CD4-positive, CD25-positive, alpha-beta regulatory T cell (primary cell): Measurements from ENCODE around the gene ZNF683. TPM values are rescaled to one million over a fixed set of nuclear protein-coding genes. Genes with fewer than 3 reads are reported as not detected.

Experiments used
- ATAC-seq, 2 donors: fragments of 150-1000 bp; cut with Tn5 transposase; one replicate each; pipeline ENCODE4 v1.10.0; 2021; ENCODE audit warnings: low read depth in 2 of 2, moderate number of reproducible peaks in 2 of 2, moderate library complexity in 1 of 2
- DNase-seq, 3 donors: peaks; one replicate each; pipeline versions ENCODE4 v3.0.0 to v3.0.0-alpha.2; 2012 to 2022; ENCODE audit warnings: mixed read lengths in 1 of 3
- H3K27ac ChIP-seq: one replicate; pipeline ENCODE4 v1.7.0; 2013; ENCODE audit warnings: mild to moderate bottlenecking, low read length; ENCODE audit not compliant: insufficient read depth, poor library complexity, severe bottlenecking
- H3K27me3 ChIP-seq: one replicate; pipeline ENCODE4 v1.7.0; 2013; ENCODE audit warnings: low read length; ENCODE audit not compliant: control insufficient read depth, insufficient read depth
- H3K36me3 ChIP-seq: one replicate; pipeline ENCODE4 v1.7.0; 2013; ENCODE audit warnings: mild to moderate bottlenecking, low read length, moderate library complexity; ENCODE audit not compliant: control insufficient read depth, insufficient read depth
- H3K4me1 ChIP-seq: 2 replicates; pipeline ENCODE4 v1.7.0; 2013; ENCODE audit warnings: mild to moderate bottlenecking, low read length; ENCODE audit not compliant: insufficient read depth, control insufficient read depth, poor library complexity, severe bottlenecking
- H3K4me3 ChIP-seq: one replicate; pipeline ENCODE4 v1.7.0; 2013; ENCODE audit warnings: low read depth, mild to moderate bottlenecking, low read length, moderate library complexity
- H3K9me3 ChIP-seq, 2 experiments: 1 replicate in 1 of 2; 2 replicates in 1 of 2; pipeline ENCODE4 v1.7.0; 2013; ENCODE audit warnings: low read length in 2 of 2, mild to moderate bottlenecking in 1 of 2, moderate library complexity in 1 of 2; ENCODE audit not compliant: control insufficient read depth in 2 of 2
- H3K27ac Mint-ChIP-seq, 3 donors: one replicate each; pipeline ENCODE4 v1.8.0; 2020 to 2022; ENCODE audit warnings: mild to moderate bottlenecking in 3 of 3, mixed read lengths in 3 of 3, moderate library complexity in 2 of 3
- H3K27me3 Mint-ChIP-seq: one replicate; pipeline ENCODE4 v1.8.0; 2022; ENCODE audit warnings: mild to moderate bottlenecking, mixed read lengths
- H3K36me3 Mint-ChIP-seq: one replicate; pipeline ENCODE4 v1.8.0; 2020; ENCODE audit warnings: mixed read lengths
- H3K4me1 Mint-ChIP-seq, 4 donors: one replicate each; pipeline ENCODE4 v1.8.0; 2020 to 2022; ENCODE audit warnings: mixed read lengths in 4 of 4, mild to moderate bottlenecking in 1 of 4
- H3K4me3 Mint-ChIP-seq, 4 donors: one replicate each; pipeline ENCODE4 v1.8.0; 2020 to 2022; ENCODE audit warnings: mild to moderate bottlenecking in 4 of 4, mixed read lengths in 4 of 4, moderate library complexity in 3 of 4
- H3K9me3 Mint-ChIP-seq, 7 donors: one replicate each; pipeline ENCODE4 v1.8.0; 2020 to 2022; ENCODE audit warnings: mixed read lengths in 7 of 7, mild to moderate bottlenecking in 3 of 7, moderate library complexity in 2 of 7
- polyA plus RNA-seq, 4 donors: library from polyadenylated mRNA; unstranded; fragments of 300-500 nt; fragmentation: Illumina TruSeq; gene quantifications; one replicate each; pipeline ENCODE4 v1.2.3, GENCODE V29; 2021
- total RNA-seq: library from RNA; stranded (reverse); gene quantifications from one replicate; pipeline ENCODE4 v1.2.3, GENCODE V29; 2022

Gene ZNF683
- total and polyA plus RNA-seq, 5 donors from 2014 or later: 0.25 to 0.55 TPM; not detected in 3

GRCh38 chr1:26363549-26364448, 8.8 kb downstream of the ZNF683 start:
- Histone ChIP-seq H3K9me3 (no peaks in the 10 kb centered on the region), H3K4me3 (peak overlapping the region; percentile 26), H3K27ac (no peak overlapping the region), H3K36me3 (no peaks in the 10 kb centered on the region), H3K27me3 (no peaks in the 10 kb centered on the region), H3K4me1 (peaks cover 33% of the 10 kb centered on the region)
- Mint-ChIP-seq H3K27ac (peak overlapping the region in 2 of 3 donors; percentile 43 to 51), H3K36me3 (peaks cover 3% of the 10 kb centered on the region), H3K9me3 (no peaks in the 10 kb centered on the region), H3K27me3 (peaks cover 41% of the 10 kb centered on the region), H3K4me1 (peaks cover 0 to 61% (median 33%) of the 10 kb centered on the region in 4 donors), H3K4me3 (peak overlapping the region in 2 of 4 donors; percentile 10 to 65)
- peak; percentile 72 to 86 (median 81) for DNase-seq
- ATAC-seq: peak; percentile 85 to 95

DNA sequence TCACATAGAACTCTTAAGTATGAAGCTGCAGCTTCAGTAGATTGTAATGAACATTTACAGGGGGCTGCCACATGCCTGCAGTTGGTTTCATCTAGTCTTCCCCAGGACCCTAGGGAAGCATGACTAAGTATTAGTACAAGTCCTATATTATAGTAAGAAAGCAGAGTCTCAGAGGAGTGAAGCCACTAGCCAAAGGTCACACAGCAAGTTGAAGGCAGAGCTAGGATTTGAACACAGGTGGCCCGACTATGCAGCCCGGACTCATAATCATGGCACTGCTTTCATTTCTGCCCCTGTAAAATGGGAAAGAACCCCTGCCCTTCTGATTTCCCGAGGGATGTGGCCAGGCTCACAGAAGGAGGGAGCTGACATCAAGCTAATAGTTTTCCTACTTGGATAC, 10.2 kb downstream of the ZNF683 start:
- H3K27ac ChIP-seq: no peak overlapping the region
- H3K36me3 ChIP-seq: no peaks in the 10 kb centered on the region
- no peaks in the 10 kb centered on the region for H3K27me3 ChIP-seq
- H3K27ac Mint-ChIP-seq: no peak overlapping the region
- no peak overlapping the region for H3K4me3 ChIP-seq
- DNase-seq (no peak), ATAC-seq (no peak)
- peaks cover 0 to 61% (median 32%) of the 10 kb centered on the region in 4 donors for H3K4me1 Mint-ChIP-seq
- peak overlapping the region in 2 of 4 donors; percentile 1 to 51 for H3K4me3 Mint-ChIP-seq
- H3K9me3 ChIP-seq: no peaks in the 10 kb centered on the region
- peaks cover 41% of the 10 kb centered on the region for H3K27me3 Mint-ChIP-seq
- H3K36me3 Mint-ChIP-seq: peaks cover 3% of the 10 kb centered on the region
- H3K9me3 Mint-ChIP-seq: no peaks in the 10 kb centered on the region
- peaks cover 39% of the 10 kb centered on the region for H3K4me1 ChIP-seq

DNA sequence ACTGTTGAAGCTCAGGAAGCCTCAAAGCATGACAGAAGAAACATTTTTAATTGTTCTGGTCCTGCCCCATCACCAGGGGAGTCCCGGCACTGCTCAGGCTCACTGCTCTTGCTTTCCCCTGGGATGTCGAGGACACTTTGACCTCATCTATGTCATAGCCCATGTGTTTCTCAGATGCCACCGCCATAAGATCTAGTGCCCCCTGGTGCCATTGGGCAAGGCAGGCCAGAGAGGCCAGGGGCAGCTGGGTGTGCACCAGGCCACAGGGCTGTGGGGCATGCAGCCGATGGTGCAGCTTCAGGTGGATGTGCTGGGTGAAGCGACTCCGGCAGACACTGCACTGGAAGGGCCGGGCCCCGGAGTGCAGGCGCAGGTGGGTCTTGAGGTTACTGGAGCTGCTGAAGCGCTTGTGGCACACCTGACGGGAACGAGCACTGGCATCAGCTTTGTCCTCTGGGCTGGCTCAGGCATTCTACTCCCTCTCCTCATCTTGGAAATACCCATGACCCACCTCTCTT, 10.9 kb downstream of the ZNF683 start:
- DNase-seq (no peak), ATAC-seq (no peak)
- peaks cover 39% of the 10 kb centered on the region for H3K4me1 ChIP-seq
- Mint-ChIP-seq H3K27ac (peak overlapping the region in 1 of 3 donors; percentile 38), H3K27me3 (peaks cover 41% of the 10 kb centered on the region), H3K9me3 (no peaks in the 10 kb centered on the region), H3K4me1 (peaks cover 0 to 61% (median 32%) of the 10 kb centered on the region in 4 donors), H3K4me3 (peak overlapping the region in 2 of 4 donors; percentile 22 to 41), H3K36me3 (peaks cover 3% of the 10 kb centered on the region)
- H3K4me3 ChIP-seq: no peak overlapping the region
- H3K27me3 ChIP-seq: no peaks in the 10 kb centered on the region
- no peaks in the 10 kb centered on the region for H3K36me3 ChIP-seq
- no peak overlapping the region for H3K27ac ChIP-seq
- H3K9me3 ChIP-seq: no peaks in the 10 kb centered on the region

- Histone ChIP-seq H3K27me3 (no peaks in the 10 kb centered on the region), H3K36me3 (no peaks in the 10 kb centered on the region), H3K4me3 (no peak overlapping the region), H3K9me3 (no peaks in the 10 kb centered on the region), H3K27ac (no peak overlapping the region), H3K4me1 (peaks cover 39% of the 10 kb centered on the region)
- Mint-ChIP-seq H3K27me3 (peaks cover 41% of the 10 kb centered on the region), H3K27ac (peak overlapping the region in 2 of 3 donors; percentile 38 to 55), H3K4me1 (peaks cover 0 to 61% (median 32%) of the 10 kb centered on the region in 4 donors), H3K36me3 (peaks cover 3% of the 10 kb centered on the region), H3K9me3 (no peaks in the 10 kb centered on the region), H3K4me3 (peak overlapping the region in 3 of 4 donors; percentile 62 to 92 (median 84))
- DNase-seq (no peak), ATAC-seq (no peak)
Observed at GRCh38 chr1:26360807-26361604, 11.5 kb downstream of the ZNF683 start.

GRCh38 chr1:26359981-26360806, 12.4 kb downstream of the ZNF683 start:
- no peaks in the 10 kb centered on the region for H3K27me3 ChIP-seq
- Mint-ChIP-seq H3K36me3 (peaks cover 3% of the 10 kb centered on the region), H3K4me3 (peak overlapping the region in 3 of 4 donors; percentile 62 to 92 (median 84)), H3K27ac (peak overlapping the region in 1 of 3 donors; percentile 55), H3K27me3 (peaks cover 41% of the 10 kb centered on the region), H3K9me3 (no peaks in the 10 kb centered on the region), H3K4me1 (peaks cover 0 to 61% (median 35%) of the 10 kb centered on the region in 4 donors)
- H3K36me3 ChIP-seq: no peaks in the 10 kb centered on the region
- H3K4me3 ChIP-seq: no peak overlapping the region
- H3K9me3 ChIP-seq: no peaks in the 10 kb centered on the region
- ATAC-seq (no peak), DNase-seq (peak in 2 of 3 donors; percentile 27 to 53)
- no peak overlapping the region for H3K27ac ChIP-seq
- H3K4me1 ChIP-seq: peaks cover 39% of the 10 kb centered on the region

GRCh38 chr1:26358411-26359384, 13.9 kb downstream of the ZNF683 start:
- Mint-ChIP-seq H3K4me1 (peaks cover 0 to 48% (median 25%) of the 10 kb centered on the region in 4 donors), H3K36me3 (peaks cover 1% of the 10 kb centered on the region), H3K9me3 (no peaks in the 10 kb centered on the region), H3K4me3 (peak overlapping the region; percentile 0 to 72 (median 27)), H3K27me3 (peaks cover 37% of the 10 kb centered on the region), H3K27ac (peak overlapping the region; percentile 39 to 65 (median 40))
- Histone ChIP-seq H3K4me3 (peak overlapping the region; percentile 42), H3K9me3 (no peaks in the 10 kb centered on the region), H3K27ac (no peak overlapping the region), H3K27me3 (no peaks in the 10 kb centered on the region), H3K36me3 (no peaks in the 10 kb centered on the region), H3K4me1 (peaks cover 31% of the 10 kb centered on the region)
- DNase-seq (peak; percentile 55 to 71 (median 58)), ATAC-seq (peak; percentile 47 to 55)
